ENCODE data around the gene SLC66A2.

GRCh38 chr18:79905389-79905911 is 46.0 kb downstream of the SLC66A2 start:
- no peak for TF ChIP-seq CTCF (IDR thresholded peaks at IDR 0.05)
- no peak for TF ChIP-seq POLR2A (IDR thresholded peaks at IDR 0.05)
